ENCODE data around the gene GALNT11. TPM values are rescaled to one million over a fixed set of nuclear protein-coding genes. Genes with fewer than 3 reads are reported as not detected.

GALNT11 gene
- total and polyA plus RNA-seq, 8 donors: 36.5 to 69.0 (median 61.6) TPM

DNA sequence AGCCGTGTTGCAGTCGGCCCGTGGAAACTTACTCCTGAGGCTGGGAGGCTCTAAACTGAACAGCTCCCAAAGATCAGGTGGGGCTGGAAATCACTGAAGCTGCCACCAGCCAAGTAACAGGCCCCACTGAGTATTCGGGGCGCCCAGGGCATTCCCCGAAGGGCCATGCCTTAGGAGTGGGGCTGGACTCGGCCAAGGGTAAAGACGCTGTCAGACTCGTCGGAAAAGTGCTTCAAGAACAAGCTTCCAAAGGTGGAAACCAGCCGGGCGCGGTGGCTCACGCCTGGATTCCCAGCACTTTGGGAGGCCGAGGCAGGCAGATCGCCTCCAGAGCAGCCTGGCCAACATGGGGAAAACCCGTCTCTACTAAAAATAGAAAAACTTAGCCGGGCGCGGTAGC lies 102.8 kb downstream of the GALNT11 start:
- Histone ChIP-seq H3K4me3 (no peak overlapping the region), H3K27me3 (no peaks in the 10 kb centered on the region), H3K36me3 (peaks cover 0 to 87% of the 10 kb centered on the region in 2 donors), H3K27ac (no peak overlapping the region), H3K9me3 (no peaks in the 10 kb centered on the region), H3K4me1 (no peaks in the 10 kb centered on the region)
- ATAC-seq: no peak
- TF ChIP-seq, protein P1, sequence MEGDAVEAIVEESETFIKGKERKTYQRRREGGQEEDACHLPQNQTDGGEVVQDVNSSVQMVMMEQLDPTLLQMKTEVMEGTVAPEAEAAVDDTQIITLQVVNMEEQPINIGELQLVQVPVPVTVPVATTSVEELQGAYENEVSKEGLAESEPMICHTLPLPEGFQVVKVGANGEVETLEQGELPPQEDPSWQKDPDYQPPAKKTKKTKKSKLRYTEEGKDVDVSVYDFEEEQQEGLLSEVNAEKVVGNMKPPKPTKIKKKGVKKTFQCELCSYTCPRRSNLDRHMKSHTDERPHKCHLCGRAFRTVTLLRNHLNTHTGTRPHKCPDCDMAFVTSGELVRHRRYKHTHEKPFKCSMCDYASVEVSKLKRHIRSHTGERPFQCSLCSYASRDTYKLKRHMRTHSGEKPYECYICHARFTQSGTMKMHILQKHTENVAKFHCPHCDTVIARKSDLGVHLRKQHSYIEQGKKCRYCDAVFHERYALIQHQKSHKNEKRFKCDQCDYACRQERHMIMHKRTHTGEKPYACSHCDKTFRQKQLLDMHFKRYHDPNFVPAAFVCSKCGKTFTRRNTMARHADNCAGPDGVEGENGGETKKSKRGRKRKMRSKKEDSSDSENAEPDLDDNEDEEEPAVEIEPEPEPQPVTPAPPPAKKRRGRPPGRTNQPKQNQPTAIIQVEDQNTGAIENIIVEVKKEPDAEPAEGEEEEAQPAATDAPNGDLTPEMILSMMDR (IDR thresholded peaks at IDR 0.05): no peak
- intact Hi-C loops (cut with DNase I): no loop called here
- peak in 1 of 4 donors; percentile 74 for DNase-seq

DNA sequence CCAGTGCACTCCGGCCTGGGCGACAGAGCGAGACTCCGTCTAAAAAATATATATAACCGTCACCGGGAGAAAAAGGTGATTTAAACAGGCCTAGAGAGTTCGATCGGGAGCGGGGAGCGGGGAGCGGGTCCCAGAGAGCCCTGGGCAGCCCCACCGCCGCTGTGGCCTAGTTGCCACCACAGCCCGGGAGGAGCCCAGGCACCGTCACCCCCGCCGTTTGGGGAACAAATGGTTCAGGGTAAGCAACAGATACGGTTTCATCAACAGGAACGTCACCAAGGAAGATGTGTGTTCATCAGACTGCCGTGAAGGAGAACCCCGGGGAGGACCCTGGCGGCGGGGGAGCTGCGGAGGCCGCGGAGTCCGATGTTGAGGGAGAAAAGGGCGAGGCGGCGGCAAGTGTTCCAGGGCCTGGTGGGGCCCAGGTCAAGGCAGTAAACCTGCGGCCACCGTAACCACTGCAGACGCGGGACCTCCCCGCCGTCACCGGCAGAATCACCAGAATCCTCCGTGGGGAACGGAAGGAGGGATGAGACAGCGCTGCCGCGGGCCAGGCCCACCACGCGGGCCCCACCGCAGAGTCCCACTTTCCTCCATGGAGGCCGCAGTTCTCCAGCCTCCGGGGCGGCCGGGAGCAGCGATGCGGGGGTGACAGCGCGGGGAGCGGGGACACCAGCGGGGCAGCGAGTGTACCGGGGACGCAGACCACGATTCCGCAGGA lies 103.4 kb downstream of the GALNT11 start:
- H3K27ac ChIP-seq: no peak overlapping the region
- H3K4me3 ChIP-seq: no peak overlapping the region
- H3K27me3 ChIP-seq: no peaks in the 10 kb centered on the region
- no peaks in the 10 kb centered on the region for H3K9me3 ChIP-seq
- ATAC-seq (no peak), DNase-seq (peak in 1 of 4 donors; percentile 75)
- H3K4me1 ChIP-seq: no peaks in the 10 kb centered on the region
- peaks cover 0 to 87% of the 10 kb centered on the region in 2 donors for H3K36me3 ChIP-seq
- TF ChIP-seq, protein P1 (IDR thresholded peaks at IDR 0.05): no peak
- intact Hi-C loops (cut with DNase I): no loop called here

DNA sequence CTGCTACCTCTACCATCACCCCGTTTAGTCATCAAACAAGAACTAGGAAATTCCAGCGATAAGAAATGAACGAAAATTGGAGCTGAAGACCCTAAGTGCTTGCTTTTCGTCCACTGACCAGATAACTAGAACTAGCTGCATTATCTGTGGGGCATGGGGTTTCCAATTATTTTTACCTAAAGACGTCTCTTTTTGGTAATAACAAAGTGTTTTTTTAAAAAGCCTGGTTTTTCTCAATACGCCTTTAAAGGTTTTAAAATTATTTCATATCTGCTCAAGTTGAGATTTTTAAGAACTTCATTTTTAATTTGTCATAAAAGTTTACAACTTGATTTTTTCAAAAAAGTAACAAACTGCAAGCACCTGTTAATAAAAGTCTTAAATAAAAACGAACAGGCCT lies 104.2 kb downstream of the GALNT11 start:
- no peak overlapping the region for H3K4me3 ChIP-seq
- H3K4me1 ChIP-seq: no peaks in the 10 kb centered on the region
- no peak for ATAC-seq
- peaks cover 0 to 83% of the 10 kb centered on the region in 2 donors for H3K36me3 ChIP-seq
- no peaks in the 10 kb centered on the region for H3K27me3 ChIP-seq
- intact Hi-C loops (cut with DNase I): no loop called here
- TF ChIP-seq, protein P1 (IDR thresholded peaks at IDR 0.05): no peak
- DNase-seq: no peak
- H3K27ac ChIP-seq: no peak overlapping the region
- H3K9me3 ChIP-seq: no peaks in the 10 kb centered on the region

DNA sequence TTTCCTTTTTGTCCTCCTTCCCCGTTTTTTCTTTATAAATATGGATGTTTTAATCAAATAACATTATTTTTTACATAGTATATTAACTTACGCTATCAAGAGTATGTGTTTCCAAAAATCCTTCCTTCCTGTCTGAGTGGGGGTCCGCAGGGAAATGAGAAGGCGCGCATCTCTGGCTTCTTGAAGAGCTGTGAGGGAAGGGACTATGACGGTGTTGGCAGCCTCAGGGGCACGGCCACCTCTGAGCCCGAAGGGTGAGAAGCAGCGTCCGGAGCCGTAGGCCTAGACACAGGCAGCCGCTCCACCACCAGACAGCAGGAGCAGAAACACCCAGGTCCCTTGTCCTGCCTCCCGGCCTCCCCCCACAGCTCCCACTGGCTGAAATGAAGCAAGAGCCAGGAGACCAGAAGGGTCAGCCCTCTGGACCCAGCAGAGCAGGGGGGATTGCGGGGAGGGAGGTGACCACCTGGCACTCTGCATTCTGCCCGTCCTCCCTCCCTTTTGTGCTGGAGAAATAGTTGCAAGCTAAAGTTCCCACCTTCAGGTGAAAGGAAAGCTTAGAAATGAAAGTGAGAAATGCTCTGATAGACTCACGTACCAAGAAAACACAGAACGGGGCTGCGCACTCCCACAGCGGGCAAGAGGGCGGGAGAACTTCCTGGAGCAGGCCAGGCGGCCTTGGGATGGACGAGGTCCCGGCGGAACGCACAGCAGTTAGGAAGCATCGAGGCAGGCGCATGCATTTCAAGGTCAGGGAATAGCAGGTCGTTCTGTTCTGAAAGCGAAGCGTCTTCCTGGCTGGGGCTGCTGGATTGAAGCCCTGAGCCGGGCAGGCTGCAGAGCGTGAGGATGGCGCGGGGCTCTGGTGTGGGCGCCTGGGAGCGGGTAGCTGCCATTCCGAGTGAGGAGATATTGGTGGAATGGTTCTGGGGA lies 105.5 kb downstream of the GALNT11 start:
- H3K27me3 ChIP-seq: no peaks in the 10 kb centered on the region
- H3K9me3 ChIP-seq: no peaks in the 10 kb centered on the region
- TF ChIP-seq, protein P1 (IDR thresholded peaks at IDR 0.05): no peak
- DNase-seq: peak in 1 of 4 donors; percentile 66
- intact Hi-C loops (cut with DNase I): no loop called here
- no peaks in the 10 kb centered on the region for H3K4me1 ChIP-seq
- H3K36me3 ChIP-seq: peaks cover 0 to 78% of the 10 kb centered on the region in 2 donors
- H3K4me3 ChIP-seq: no peak overlapping the region
- ATAC-seq: no peak
- no peak overlapping the region for H3K27ac ChIP-seq

DNA sequence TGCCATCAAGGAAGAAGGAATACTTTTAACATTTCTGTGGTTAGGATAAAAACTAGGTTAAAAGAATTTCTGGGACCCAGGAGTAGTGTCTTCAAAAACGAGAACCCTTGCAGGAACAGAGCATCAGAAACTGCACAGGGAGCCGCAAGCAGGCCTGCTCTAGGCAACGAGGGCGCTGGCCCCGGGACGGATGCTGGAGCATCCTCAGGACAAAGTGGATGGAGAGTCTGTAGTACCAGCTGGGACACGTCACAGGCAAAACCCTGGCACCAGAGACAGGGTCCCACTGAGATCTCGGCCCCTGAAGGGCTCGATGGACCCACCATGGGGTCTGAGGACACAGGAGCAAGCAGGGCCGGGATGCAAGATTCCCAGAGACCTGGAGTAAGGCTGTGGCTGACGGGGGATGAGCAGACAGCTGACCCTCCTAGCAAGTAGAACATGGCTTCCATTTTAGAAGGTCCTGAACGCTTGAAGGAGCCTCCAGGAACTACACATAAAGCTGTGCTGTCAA lies 106.6 kb downstream of the GALNT11 start:
- peaks cover 0 to 2% of the 10 kb centered on the region in 2 donors for H3K4me1 ChIP-seq
- ATAC-seq (no peak), DNase-seq (peak in 1 of 4 donors; percentile 68)
- peaks cover 0 to 79% of the 10 kb centered on the region in 2 donors for H3K36me3 ChIP-seq
- H3K9me3 ChIP-seq: no peaks in the 10 kb centered on the region
- H3K4me3 ChIP-seq: no peak overlapping the region
- no peaks in the 10 kb centered on the region for H3K27me3 ChIP-seq
- intact Hi-C loops (cut with DNase I): no loop called here
- H3K27ac ChIP-seq: no peak overlapping the region
- TF ChIP-seq, protein P1 (IDR thresholded peaks at IDR 0.05): no peak
